Measurements from ENCODE around the gene P2RX7. TPM values are rescaled to one million over a fixed set of nuclear protein-coding genes. Genes with fewer than 3 reads are reported as not detected.
A peak's percentile ranks its signal among the peaks of the same experiment; 100 is the strongest.

P2RX7 gene
- total and polyA plus RNA-seq, 9 of the 15 experiments (the other 6 are each of a cell fraction or from before 2014, with no cell fraction given): 0.04 to 0.65 (median 0.30) TPM

GRCh38 chr12:121209624-121210572, 77.2 kb downstream of the P2RX7 start, which contains the start of gene P2RX4 (continued):
- TF ChIP-seq PRPF4 (IDR thresholded peaks at IDR 0.05; ENCODE audit: insufficient read depth, low read depth, low read length, poor library complexity, severe bottlenecking) (peak; percentile 58), ZBTB2 (IDR thresholded peaks at IDR 0.05) (0 out of 2 replicates have a peak, but pooled peaks have one; percentile 26), BCLAF1 (IDR thresholded peaks at IDR 0.05; ENCODE audit: borderline replicate concordance in 1 of 2, control insufficient read depth in 1 of 2, low read depth in 2 of 2, low read length in 1 of 2) (0 out of 4 replicates have a peak, but pooled peaks of 1 of the 2 experiments have one; percentile 12), SMARCA4 (IDR thresholded peaks at IDR 0.05) (0 out of 2 replicates have a peak, but pooled peaks have one; percentile 24), ZBTB12 (CRISPR knock-in tag; IDR thresholded peaks at IDR 0.05) (peak; percentile 57), CC2D1A (IDR thresholded peaks at IDR 0.05) (peak; percentile 38; the same call in 1 of the 2 replicates), ZNF551 (CRISPR knock-in tag; IDR thresholded peaks at IDR 0.05) (no peak), ESRRB (CRISPR knock-in tag; IDR thresholded peaks at IDR 0.05; ENCODE audit: borderline replicate concordance) (no peak), BRD4 (IDR thresholded peaks at IDR 0.05) (no peak; the same call in none of the 2 replicates), PRDM10 (IDR thresholded peaks at IDR 0.05; ENCODE audit: partially characterized antibody) (peak; percentile 46), ZFP30 (CRISPR knock-in tag; IDR thresholded peaks at IDR 0.05; ENCODE audit: borderline replicate concordance) (no peak), BRD9 (IDR thresholded peaks at IDR 0.05; ENCODE audit: low read depth, partially characterized antibody) (no peak), CBFB (CRISPR knock-in tag; IDR thresholded peaks at IDR 0.05) (peak; percentile 15; the same call in 1 of the 2 replicates), MLX (CRISPR knock-in tag; conservative IDR thresholded peaks at IDR 0.05) (0 out of 4 replicates have a peak, but pooled peaks of 1 of the 2 experiments have one; percentile 18), ZFP1 (CRISPR knock-in tag; IDR thresholded peaks at IDR 0.05) (no peak)
